HG03039 (cell line): Measurements from ENCODE around the gene GPC6.

Source experiments
- ATAC-seq: cut with Tn5 transposase; IDR thresholded peaks from one replicate; pipeline ENCODE4 v1.9.1; 2021; ENCODE audit warnings: mild to moderate bottlenecking, moderate library complexity; ENCODE audit not compliant: unreplicated experiment

The GPC6 gene

GRCh38 chr13:93558637-93559036, 332.0 kb downstream of the GPC6 start:
- no peak for ATAC-seq

- no peak for ATAC-seq
These were observed 333.1 kb downstream of the GPC6 start for GRCh38 chr13:93559718-93560117.

GRCh38 chr13:93561576-93562225, 335.1 kb downstream of the GPC6 start:
- ATAC-seq: no peak

- ATAC-seq: no peak
These were observed 336.1 kb downstream of the GPC6 start for GRCh38 chr13:93562676-93563075.

- no peak for ATAC-seq
These were observed 350.5 kb downstream of the GPC6 start for GRCh38 chr13:93577105-93577504.

- no peak for ATAC-seq
These were observed 363.2 kb downstream of the GPC6 start for GRCh38 chr13:93589788-93590187.

- no peak for ATAC-seq
These were observed 376.4 kb downstream of the GPC6 start for GRCh38 chr13:93603043-93603442.

- no peak for ATAC-seq
These were observed 388.2 kb downstream of the GPC6 start for GRCh38 chr13:93614776-93615175.

GRCh38 chr13:93620181-93620765, 393.7 kb downstream of the GPC6 start:
- no peak for ATAC-seq

- no peak for ATAC-seq
These were observed 394.4 kb downstream of the GPC6 start for GRCh38 chr13:93621051-93621450.

- no peak for ATAC-seq
These were observed 395.4 kb downstream of the GPC6 start for GRCh38 chr13:93621966-93622365.

- ATAC-seq: no peak
These were observed 397.7 kb downstream of the GPC6 start for GRCh38 chr13:93624311-93624777.

GRCh38 chr13:93625536-93625935, 398.9 kb downstream of the GPC6 start:
- ATAC-seq: no peak

- ATAC-seq: no peak
These were observed 401.7 kb downstream of the GPC6 start for GRCh38 chr13:93628136-93628797.

GRCh38 chr13:93635616-93636032, 409.0 kb downstream of the GPC6 start:
- ATAC-seq: no peak

- no peak for ATAC-seq
These were observed 411.2 kb downstream of the GPC6 start for GRCh38 chr13:93637852-93638251.

- no peak for ATAC-seq
These were observed 413.8 kb downstream of the GPC6 start for GRCh38 chr13:93640452-93640851.

- no peak for ATAC-seq
These were observed 419.6 kb downstream of the GPC6 start for GRCh38 chr13:93646245-93646644.

- ATAC-seq: no peak
These were observed 422.9 kb downstream of the GPC6 start for GRCh38 chr13:93649496-93649895.

GRCh38 chr13:93653776-93654175, 427.2 kb downstream of the GPC6 start:
- ATAC-seq: no peak

- ATAC-seq: no peak
These were observed 428.5 kb downstream of the GPC6 start for GRCh38 chr13:93655154-93655553.

- ATAC-seq: no peak
These were observed 433.9 kb downstream of the GPC6 start for GRCh38 chr13:93660391-93661063.
